ENCODE results near the gene SEPTIN8.

DNA sequence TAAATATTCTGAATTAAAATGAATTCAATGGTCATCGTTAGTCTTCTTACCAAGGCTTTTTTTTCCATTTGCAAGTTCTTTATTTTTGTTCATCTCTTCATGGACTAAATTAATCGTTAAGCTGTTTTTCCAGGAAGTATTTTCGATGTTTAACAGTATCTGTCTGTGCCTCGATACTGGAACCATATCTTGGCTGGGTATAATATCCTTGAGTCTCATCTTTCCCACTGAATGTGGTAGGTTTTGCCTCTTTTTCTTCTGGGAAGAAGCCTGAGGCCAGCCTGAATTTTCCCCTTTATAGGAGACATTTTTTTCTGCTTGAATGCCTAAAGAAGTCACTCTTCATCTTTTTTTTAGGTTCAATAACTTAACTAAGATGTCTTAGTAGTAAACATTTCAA lies 4.0 kb upstream of the SEPTIN8 start:
- TF ChIP-seq TEAD4 (IDR thresholded peaks at IDR 0.05) (no peak), CEBPB (IDR thresholded peaks at IDR 0.05) (no peak), MAX (IDR thresholded peaks at IDR 0.05) (no peak), EP300 (IDR thresholded peaks at IDR 0.05; ENCODE audit: borderline replicate concordance) (no peak), NFIC (IDR thresholded peaks at IDR 0.05) (no peak), EGR1 (IDR thresholded peaks at IDR 0.05) (no peak), USF1 (IDR thresholded peaks at IDR 0.05) (no peak), FOXM1 (IDR thresholded peaks at IDR 0.05; ENCODE audit: borderline replicate concordance, low read depth) (no peak), RAD21 (IDR thresholded peaks at IDR 0.05; ENCODE audit: low read depth) (no peak), TAF1 (IDR thresholded peaks at IDR 0.05; ENCODE audit: low read depth) (no peak), YY1 (IDR thresholded peaks at IDR 0.05; ENCODE audit: low read depth) (no peak), CREB1 (IDR thresholded peaks at IDR 0.05; ENCODE audit: low read depth) (no peak), ZBTB7A (IDR thresholded peaks at IDR 0.05; ENCODE audit: low read depth) (no peak)
- TF ChIP-seq, protein P1, sequence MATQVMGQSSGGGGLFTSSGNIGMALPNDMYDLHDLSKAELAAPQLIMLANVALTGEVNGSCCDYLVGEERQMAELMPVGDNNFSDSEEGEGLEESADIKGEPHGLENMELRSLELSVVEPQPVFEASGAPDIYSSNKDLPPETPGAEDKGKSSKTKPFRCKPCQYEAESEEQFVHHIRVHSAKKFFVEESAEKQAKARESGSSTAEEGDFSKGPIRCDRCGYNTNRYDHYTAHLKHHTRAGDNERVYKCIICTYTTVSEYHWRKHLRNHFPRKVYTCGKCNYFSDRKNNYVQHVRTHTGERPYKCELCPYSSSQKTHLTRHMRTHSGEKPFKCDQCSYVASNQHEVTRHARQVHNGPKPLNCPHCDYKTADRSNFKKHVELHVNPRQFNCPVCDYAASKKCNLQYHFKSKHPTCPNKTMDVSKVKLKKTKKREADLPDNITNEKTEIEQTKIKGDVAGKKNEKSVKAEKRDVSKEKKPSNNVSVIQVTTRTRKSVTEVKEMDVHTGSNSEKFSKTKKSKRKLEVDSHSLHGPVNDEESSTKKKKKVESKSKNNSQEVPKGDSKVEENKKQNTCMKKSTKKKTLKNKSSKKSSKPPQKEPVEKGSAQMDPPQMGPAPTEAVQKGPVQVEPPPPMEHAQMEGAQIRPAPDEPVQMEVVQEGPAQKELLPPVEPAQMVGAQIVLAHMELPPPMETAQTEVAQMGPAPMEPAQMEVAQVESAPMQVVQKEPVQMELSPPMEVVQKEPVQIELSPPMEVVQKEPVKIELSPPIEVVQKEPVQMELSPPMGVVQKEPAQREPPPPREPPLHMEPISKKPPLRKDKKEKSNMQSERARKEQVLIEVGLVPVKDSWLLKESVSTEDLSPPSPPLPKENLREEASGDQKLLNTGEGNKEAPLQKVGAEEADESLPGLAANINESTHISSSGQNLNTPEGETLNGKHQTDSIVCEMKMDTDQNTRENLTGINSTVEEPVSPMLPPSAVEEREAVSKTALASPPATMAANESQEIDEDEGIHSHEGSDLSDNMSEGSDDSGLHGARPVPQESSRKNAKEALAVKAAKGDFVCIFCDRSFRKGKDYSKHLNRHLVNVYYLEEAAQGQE (IDR thresholded peaks at IDR 0.05; ENCODE audit: low read depth) = no peak

Data from Ishikawa (cell line).